ENCODE data around the gene TCEAL6.
"Not testable (repeated sequence)": the region's sequence is repeated elsewhere in the genome, so short reads cannot be mapped to it uniquely, and the experiment has no call there.

GRCh38 chrX:102125014-102125413, 17.3 kb downstream of the TCEAL6 start:
- TF ChIP-seq CTCF (conservative IDR thresholded peaks at IDR 0.05; ENCODE audit: low read depth, low read length); EZH2 (IDR thresholded peaks at IDR 0.05; ENCODE audit: borderline replicate concordance, low read depth, low read length, poor library complexity, severe bottlenecking): not testable (repeated sequence)

Data from A673 (cell line).